Superior temporal gyrus (tissue), 1 donor: ENCODE data around the gene LINC00237.

Experiments
- DNase-seq: peaks from one replicate; pipeline ENCODE4 v3.0.0-alpha.2; 2016; ENCODE audit errors: extremely low spot score

LINC00237 gene

DNA sequence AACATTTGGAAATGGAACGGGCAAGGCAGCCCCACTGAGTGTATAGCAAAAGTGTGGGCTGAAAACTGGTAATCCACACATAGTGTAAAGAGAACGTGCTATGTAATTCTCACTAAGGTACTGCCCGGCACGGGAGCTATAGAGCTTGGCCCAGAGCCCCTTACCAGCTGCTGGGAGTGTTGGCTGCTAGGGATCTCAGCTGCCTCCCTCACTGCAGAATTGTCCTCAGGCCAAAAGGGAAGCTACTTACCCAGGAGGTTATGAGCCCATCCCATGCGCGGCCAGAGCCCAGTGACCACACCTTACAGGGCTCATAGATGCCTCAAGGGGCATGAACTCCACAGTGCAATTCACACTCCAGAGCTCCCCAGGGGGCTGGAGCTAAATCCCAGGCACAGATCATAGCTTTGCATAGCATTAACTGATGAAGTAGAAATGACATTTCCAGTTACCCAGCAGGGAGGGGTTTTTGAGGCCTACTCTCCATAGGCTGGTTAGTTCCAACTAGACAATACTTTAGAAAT is 56.8 kb downstream of the LINC00237 start:
- DNase-seq, result no peak

GRCh38 chr20:21048841-21049273 is 57.3 kb downstream of the LINC00237 start:
- no peak for DNase-seq

- DNase-seq, result no peak
Measured at GRCh38 chr20:21047981-21048380, 58.2 kb downstream of the LINC00237 start.

GRCh38 chr20:21046413-21047070 is 59.6 kb downstream of the LINC00237 start:
- no peak for DNase-seq
